Mammary epithelial cell (primary cell): ENCODE data around the gene NOXA1.

Experiments
- EZH2 ChIP-seq: IDR thresholded peaks from 2 replicates; pipeline ENCODE4 v1.6.1; 2012; ENCODE audit warnings: low read length, inconsistent platforms, borderline replicate concordance
- TF ChIP-seq, protein P1 (sequence below), 2 donors: IDR thresholded peaks in 1 of 2; conservative IDR thresholded peaks in 1 of 2; 2 replicates each; pipeline ENCODE4 v1.5.1; 2011 to 2012; ENCODE audit warnings: inconsistent platforms in 2 of 2, low read length in 2 of 2, mild to moderate bottlenecking in 2 of 2, control low read depth in 1 of 2, low read depth in 1 of 2; ENCODE audit not compliant: insufficient read depth in 1 of 2; ENCODE audit errors: extremely low read depth in 1 of 2

DNA sequence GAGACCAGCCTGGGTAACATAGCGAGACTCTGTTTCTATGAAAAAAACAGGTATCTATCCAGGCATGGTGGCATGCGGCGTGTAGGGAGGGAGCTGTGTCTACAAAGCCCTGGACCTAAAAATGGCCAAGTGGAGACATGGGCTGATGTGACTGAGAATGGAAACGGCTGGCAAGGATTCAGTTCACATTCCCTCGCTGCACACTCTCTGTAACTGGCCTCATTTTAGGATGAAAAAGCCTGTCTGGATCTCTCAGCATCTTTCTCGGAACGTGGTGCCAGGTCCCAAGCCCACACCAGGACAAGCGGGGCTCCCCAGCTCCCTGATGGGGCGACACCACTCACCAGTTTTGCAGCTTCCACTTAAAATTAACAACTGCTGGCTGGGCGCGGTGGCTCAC lies 13.7 kb upstream of the NOXA1 start:
- TF ChIP-seq, protein P1, sequence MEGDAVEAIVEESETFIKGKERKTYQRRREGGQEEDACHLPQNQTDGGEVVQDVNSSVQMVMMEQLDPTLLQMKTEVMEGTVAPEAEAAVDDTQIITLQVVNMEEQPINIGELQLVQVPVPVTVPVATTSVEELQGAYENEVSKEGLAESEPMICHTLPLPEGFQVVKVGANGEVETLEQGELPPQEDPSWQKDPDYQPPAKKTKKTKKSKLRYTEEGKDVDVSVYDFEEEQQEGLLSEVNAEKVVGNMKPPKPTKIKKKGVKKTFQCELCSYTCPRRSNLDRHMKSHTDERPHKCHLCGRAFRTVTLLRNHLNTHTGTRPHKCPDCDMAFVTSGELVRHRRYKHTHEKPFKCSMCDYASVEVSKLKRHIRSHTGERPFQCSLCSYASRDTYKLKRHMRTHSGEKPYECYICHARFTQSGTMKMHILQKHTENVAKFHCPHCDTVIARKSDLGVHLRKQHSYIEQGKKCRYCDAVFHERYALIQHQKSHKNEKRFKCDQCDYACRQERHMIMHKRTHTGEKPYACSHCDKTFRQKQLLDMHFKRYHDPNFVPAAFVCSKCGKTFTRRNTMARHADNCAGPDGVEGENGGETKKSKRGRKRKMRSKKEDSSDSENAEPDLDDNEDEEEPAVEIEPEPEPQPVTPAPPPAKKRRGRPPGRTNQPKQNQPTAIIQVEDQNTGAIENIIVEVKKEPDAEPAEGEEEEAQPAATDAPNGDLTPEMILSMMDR (conservative IDR thresholded peaks at IDR 0.05 in 1 of 2, IDR thresholded peaks at IDR 0.05 in 1 of 2; ENCODE audit: extremely low read depth in 1 of 2, insufficient read depth in 1 of 2, low read depth in 1 of 2, low read length in 2 of 2), result no peak
- no peak for TF ChIP-seq EZH2
